Activated naive CD8-positive, alpha-beta T cell treated with anti-CD3 and anti-CD28 coated beads, Interleukin-2, amount 10 ng/mL, durations not matched to agents 7 days and 5 days (primary cell): ENCODE measurements around the gene AGMAT. TPM values are rescaled to one million over a fixed set of nuclear protein-coding genes. Genes with fewer than 3 reads are reported as not detected.

ENCODE experiments used
- ATAC-seq: fragments of 150-1000 bp; cut with Tn5 transposase; one replicate; pipeline ENCODE4 v1.10.0; 2021; ENCODE audit warnings: low read depth, moderate library complexity
- POLR2A ChIA-PET: fragments of 350-600 bp; sonication (Branson Sonifier 250); formaldehyde crosslinking; loops from one replicate; lab custom pipeline; 2021; ENCODE audit warnings: antibody characterized with exemption; lab: Charles Lee
- DNase-seq: peaks from one replicate; pipeline ENCODE4 v3.0.0; 2021
- H3K27ac Mint-ChIP-seq: one replicate; pipeline ENCODE4 v1.8.0; 2022; ENCODE audit warnings: mild to moderate bottlenecking, mixed read lengths
- H3K27me3 Mint-ChIP-seq: one replicate; pipeline ENCODE4 v1.8.0; 2022; ENCODE audit warnings: mild to moderate bottlenecking, moderate library complexity, mixed read lengths
- H3K36me3 Mint-ChIP-seq: one replicate; pipeline ENCODE4 v1.8.0; 2021; ENCODE audit warnings: mild to moderate bottlenecking, mixed read lengths
- H3K4me1 Mint-ChIP-seq: one replicate; pipeline ENCODE4 v1.8.0; 2021; ENCODE audit warnings: mixed read lengths
- H3K4me3 Mint-ChIP-seq: one replicate; pipeline ENCODE4 v1.8.0; 2022; ENCODE audit warnings: mild to moderate bottlenecking, moderate library complexity, mixed read lengths
- H3K9me3 Mint-ChIP-seq: one replicate; pipeline ENCODE4 v1.8.0; 2021; ENCODE audit warnings: mixed read lengths
- total RNA-seq, 2 experiments: library from RNA; stranded (reverse); gene quantifications; one replicate each; pipeline ENCODE4 v1.2.3, GENCODE V29; 2021

AGMAT gene
- total RNA-seq, 2 experiments from 2014 or later = 7.6 to 8.0 TPM

DNA sequence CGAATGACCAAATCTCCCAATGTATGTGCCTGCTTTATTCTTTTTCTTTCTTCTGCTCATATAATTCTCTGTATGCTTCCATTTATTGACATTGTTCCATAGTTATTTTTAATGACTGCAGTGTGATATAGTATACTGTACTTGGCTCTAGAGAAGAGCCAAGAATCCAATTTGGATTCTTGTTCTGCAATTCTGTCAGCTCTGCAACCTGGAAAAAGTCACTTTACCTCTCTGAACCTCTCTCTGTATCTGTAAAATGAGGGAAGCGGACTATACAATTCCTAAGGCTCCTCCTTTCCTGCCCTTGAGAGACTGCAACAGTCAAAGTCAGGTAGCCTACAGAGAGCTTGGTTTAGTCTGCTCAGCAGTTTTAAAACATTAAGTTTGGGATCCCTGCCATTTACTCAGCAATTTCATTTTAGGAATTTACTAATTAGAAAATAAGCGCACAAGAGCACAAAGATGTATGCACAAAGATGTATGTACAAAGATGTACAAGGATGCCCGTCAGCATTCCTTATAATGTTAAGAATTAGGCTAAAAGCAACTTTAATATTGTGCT, 43.5 kb downstream of the AGMAT start:
- Mint-ChIP-seq H3K9me3 (no peaks in the 10 kb centered on the region), H3K36me3 (peaks cover 8% of the 10 kb centered on the region), H3K27ac (no peak overlapping the region), H3K4me1 (no peaks in the 10 kb centered on the region), H3K4me3 (no peak overlapping the region), H3K27me3 (no peaks in the 10 kb centered on the region)
- ATAC-seq (no peak), DNase-seq (no peak)
- POLR2A ChIA-PET = interaction anchor here (0.6 kb wide), 1 partner anchor 164 kb away, joined by 6 read pairs; no protein-coding TSS in a partner anchor

DNA sequence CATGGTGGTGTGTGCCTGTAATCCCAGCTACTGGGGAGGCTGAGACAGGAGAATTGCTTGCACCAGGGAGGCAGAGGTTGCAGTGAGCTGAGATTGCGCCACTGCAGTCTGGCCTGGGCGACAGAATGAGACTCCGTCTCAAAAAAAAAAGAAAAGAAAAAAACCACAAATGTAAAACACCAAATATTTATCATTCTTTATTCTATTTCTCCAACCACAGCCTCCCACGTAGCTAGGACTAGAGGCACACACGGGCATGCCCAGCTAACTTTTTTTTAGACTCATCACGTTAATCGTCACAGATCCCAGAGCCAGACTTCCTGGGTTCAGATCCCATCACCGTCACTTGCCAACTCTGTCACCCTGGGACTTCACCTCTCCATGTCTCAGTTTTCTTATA, 44.7 kb downstream of the AGMAT start:
- Mint-ChIP-seq H3K4me3 (no peak overlapping the region), H3K36me3 (peaks cover 7% of the 10 kb centered on the region), H3K27me3 (no peaks in the 10 kb centered on the region), H3K9me3 (no peaks in the 10 kb centered on the region), H3K4me1 (no peaks in the 10 kb centered on the region), H3K27ac (no peak overlapping the region)
- no peak for ATAC-seq
- DNase-seq = no peak
- POLR2A ChIA-PET = no interaction called here

DNA sequence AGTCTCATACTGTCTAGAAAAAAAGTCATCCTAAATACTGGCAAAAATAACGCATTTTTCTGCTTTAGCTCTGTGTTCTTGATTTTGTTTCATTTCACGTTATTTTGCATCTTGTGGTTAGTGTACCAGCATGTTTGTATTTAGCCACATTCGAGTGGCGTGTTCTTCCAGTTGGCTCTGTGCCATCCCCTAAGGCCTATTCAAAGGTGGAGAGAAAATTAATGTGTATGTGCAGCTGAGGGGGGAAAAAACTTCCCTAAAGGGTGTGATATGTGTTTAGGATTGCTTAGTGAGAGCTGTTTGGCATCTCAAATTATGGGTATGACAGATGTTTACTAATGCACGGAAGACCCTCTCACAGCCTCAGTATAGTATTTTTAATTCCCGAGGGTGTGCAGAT, 46.1 kb downstream of the AGMAT start:
- no peaks in the 10 kb centered on the region for H3K9me3 Mint-ChIP-seq
- H3K36me3 Mint-ChIP-seq = peaks cover 7% of the 10 kb centered on the region
- DNase-seq (no peak), ATAC-seq (no peak)
- no peaks in the 10 kb centered on the region for H3K4me1 Mint-ChIP-seq
- H3K4me3 Mint-ChIP-seq = no peak overlapping the region
- no peak overlapping the region for H3K27ac Mint-ChIP-seq
- H3K27me3 Mint-ChIP-seq = no peaks in the 10 kb centered on the region
- POLR2A ChIA-PET = no interaction called here

DNA sequence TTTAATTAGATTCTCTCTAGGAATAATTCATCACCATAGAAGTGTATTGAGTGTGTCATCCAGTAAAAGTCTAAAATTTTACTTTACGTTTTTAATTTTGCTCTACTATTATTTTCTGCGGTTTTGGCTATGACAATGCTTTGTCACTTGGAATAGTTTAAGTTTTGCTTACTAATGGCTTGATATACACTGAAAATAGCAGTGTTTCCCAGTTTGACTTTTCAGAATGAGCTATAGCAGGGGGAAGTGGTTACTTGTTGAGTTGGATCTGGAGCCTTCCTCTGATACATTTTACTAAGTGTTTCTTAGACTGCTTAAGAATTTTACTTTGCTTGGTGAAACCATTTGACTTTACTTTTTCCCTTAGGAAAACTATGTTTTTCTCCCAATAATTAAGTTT, 53.2 kb downstream of the AGMAT start:
- H3K9me3 Mint-ChIP-seq = no peaks in the 10 kb centered on the region
- ATAC-seq = no peak
- no peak overlapping the region for H3K4me3 Mint-ChIP-seq
- DNase-seq = no peak
- POLR2A ChIA-PET = no interaction called here
- peaks cover 17% of the 10 kb centered on the region for H3K4me1 Mint-ChIP-seq
- H3K27me3 Mint-ChIP-seq = no peaks in the 10 kb centered on the region
- no peak overlapping the region for H3K27ac Mint-ChIP-seq
- peaks cover 8% of the 10 kb centered on the region for H3K36me3 Mint-ChIP-seq

DNA sequence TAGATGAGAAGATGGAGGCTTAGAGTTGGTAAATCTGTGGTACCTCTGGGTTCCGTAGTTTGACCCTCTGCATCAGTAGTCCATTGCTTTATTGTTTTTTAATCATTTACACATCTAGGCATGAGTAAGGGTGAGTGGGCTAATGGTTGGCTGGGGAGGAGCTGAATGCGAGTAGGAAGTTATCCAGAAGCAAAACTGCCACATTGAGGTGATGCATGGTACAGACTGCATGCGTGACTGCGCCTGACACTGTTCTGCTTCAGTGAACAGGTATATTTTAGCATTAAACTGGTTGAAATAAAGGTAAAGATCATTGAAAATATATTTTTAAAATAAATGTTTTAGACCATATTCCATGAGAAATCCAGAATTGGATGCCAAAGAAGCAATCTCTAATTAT, 53.8 kb downstream of the AGMAT start:
- Mint-ChIP-seq H3K27ac (no peak overlapping the region), H3K4me1 (peaks cover 21% of the 10 kb centered on the region)

DNA sequence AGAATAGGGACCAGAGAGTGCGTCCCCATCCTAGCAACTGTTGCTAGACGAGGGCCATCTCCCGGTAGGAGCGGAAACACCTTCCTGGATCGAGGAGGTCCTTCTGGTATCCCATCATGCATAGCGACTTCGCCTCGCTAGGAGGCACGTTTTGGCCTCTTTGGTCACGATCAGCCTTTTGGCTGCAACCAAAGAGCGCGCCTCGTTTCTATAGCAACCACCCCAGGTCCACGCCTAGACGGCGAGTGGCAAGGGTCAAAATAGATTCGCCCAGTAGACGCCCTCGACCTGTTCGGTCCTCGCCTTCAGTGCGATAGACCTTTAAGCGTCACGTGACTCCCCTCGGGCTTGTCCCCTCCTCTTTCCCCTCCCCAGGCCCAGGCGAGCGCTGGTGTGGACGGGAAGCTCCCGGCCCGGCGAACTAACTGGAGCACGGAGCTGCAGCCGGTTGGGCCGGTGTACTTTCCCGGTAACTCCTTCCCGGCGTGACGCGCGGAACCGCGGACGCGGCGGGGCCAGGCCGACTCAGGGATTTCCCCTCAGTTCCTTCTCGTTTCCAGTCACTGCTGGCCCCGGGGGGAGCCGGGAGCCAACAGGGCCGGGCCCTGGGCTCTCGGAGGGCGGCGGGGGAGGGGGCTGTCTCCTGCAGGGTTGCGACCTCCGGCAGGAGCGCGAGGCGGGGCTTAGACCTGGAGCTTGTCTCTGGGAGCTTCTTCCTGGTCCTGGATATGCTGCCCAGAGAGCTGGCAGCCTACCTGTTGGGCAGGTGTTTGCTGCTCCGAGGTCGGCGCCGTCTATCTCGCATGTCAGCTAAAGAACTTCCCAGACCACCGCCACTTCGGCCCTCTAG, 58.1 kb downstream of the AGMAT start, which contains the start of gene DNAJC16:
TSS of gene DNAJC16 (plus strand) at position 359 of the 850 bp plus-strand sequence. CDS start 2,258 bp downstream, outside the sequence.
- H3K27ac Mint-ChIP-seq = peak within 1 kb of the TSS; percentile 100
- POLR2A ChIA-PET = interaction anchor here (0.6 to 3.2 kb wide), 7 partner anchors 13 to 307 kb away, joined by 3 to 13 read pairs (median 3); partner anchors contain the start of gene DDI2
- H3K36me3 Mint-ChIP-seq = peaks cover 1% of the 10 kb centered on the region
- DNase-seq (peak; percentile 93), ATAC-seq (peak; percentile 65)
- no peaks in the 10 kb centered on the region for H3K9me3 Mint-ChIP-seq
- peaks cover 38% of the 10 kb centered on the region for H3K4me1 Mint-ChIP-seq
- H3K4me3 Mint-ChIP-seq = peak within 1 kb of the TSS; percentile 93
- H3K27me3 Mint-ChIP-seq = no peaks in the 10 kb centered on the region

More for the DNA sequence above, 53.8 kb downstream of the AGMAT start:
- H3K9me3 Mint-ChIP-seq = no peaks in the 10 kb centered on the region
- no peaks in the 10 kb centered on the region for H3K27me3 Mint-ChIP-seq
- H3K4me3 Mint-ChIP-seq = no peak overlapping the region
- ATAC-seq (no peak), DNase-seq (no peak)
- peaks cover 4% of the 10 kb centered on the region for H3K36me3 Mint-ChIP-seq
- POLR2A ChIA-PET = no interaction called here

DNA sequence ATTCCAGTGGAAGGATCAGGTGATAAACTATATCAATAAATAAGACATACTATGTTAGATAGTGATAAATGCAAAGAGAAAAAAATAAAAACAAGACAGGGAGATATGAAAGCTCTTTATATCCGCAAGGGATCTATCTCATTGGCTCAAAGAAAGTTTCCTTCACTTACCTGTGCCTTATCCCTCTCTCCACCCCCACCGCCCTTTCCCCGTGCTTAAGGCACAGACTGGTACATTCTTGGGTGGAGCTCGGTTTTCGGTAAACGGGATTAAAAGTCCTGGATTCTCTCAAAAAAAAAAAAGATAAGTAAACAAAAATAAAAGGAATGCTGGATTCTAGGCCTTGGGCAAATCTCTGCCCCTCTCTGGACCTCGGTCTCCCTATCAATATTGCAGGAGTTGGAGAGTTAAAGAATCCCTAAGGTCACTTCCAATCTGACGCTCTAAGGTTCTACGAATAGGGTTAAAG, 58.8 kb downstream of the AGMAT start:
- no peaks in the 10 kb centered on the region for H3K9me3 Mint-ChIP-seq

DNA sequence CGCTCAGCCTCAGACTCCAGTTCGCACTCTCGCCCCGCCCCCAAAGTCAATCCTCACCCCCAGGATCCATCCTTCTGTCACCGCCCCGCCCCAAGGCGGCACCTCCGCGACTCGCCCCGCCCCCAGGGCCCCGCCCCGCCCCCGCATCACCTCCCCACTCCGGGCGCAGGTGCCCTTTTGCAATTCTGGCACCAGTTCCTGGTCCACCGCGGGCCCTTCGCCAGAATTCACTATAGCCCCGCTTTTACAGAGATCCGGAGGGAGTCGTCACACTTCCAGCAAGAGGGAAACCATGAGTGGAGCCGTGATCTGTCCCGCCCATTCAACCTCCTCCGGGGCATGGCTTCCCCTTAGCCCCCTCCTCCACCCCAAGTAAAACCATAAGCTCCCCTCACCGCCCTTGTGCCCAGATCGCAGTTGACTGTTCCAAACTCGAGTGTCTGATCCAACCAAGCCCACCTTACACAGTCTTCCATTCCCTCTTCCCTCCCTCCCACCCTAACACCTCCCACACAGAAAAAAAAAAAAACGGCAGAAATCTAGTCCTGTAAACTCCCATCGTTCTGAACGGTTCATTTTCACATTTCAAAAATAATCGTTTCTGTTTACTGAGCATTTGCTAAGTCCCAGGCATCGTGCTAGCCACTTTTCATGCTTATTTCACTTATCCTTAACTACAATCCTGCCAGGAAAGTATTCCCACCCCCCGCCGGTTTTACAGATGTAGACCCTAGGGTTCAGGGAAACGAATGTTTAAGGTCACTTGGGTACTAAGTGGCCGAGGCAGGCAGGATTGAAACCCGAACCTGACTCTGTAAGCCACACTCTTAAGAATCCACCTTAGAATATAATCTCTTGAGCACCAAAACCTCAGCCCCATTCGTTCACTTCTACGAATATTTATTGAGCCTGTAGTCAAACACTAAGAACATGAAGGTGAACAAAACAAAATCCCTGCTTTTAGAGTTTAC, 59.5 kb downstream of the AGMAT start:
- Mint-ChIP-seq H3K27me3 (no peaks in the 10 kb centered on the region), H3K27ac (peak overlapping the region; percentile 100), H3K36me3 (no peaks in the 10 kb centered on the region), H3K4me1 (peaks cover 37% of the 10 kb centered on the region), H3K9me3 (no peaks in the 10 kb centered on the region), H3K4me3 (peak overlapping the region; percentile 93)
- POLR2A ChIA-PET = interaction anchor here (1.3 to 3.2 kb wide), 2 partner anchors 54 to 59 kb away, joined by 3 to 13 read pairs; no protein-coding TSS in a partner anchor
- DNase-seq (no peak), ATAC-seq (peak; percentile 51)

More for the DNA sequence above, 58.8 kb downstream of the AGMAT start:
- POLR2A ChIA-PET = interaction anchor here (0.9 to 3.2 kb wide), 3 partner anchors 13 to 58 kb away, joined by 3 to 13 read pairs (median 3); no protein-coding TSS in a partner anchor
- no peak for ATAC-seq
- Mint-ChIP-seq H3K27me3 (no peaks in the 10 kb centered on the region), H3K4me1 (peaks cover 39% of the 10 kb centered on the region), H3K4me3 (peak overlapping the region; percentile 93), H3K27ac (peak overlapping the region; percentile 100), H3K36me3 (no peaks in the 10 kb centered on the region)
- no peak for DNase-seq

DNA sequence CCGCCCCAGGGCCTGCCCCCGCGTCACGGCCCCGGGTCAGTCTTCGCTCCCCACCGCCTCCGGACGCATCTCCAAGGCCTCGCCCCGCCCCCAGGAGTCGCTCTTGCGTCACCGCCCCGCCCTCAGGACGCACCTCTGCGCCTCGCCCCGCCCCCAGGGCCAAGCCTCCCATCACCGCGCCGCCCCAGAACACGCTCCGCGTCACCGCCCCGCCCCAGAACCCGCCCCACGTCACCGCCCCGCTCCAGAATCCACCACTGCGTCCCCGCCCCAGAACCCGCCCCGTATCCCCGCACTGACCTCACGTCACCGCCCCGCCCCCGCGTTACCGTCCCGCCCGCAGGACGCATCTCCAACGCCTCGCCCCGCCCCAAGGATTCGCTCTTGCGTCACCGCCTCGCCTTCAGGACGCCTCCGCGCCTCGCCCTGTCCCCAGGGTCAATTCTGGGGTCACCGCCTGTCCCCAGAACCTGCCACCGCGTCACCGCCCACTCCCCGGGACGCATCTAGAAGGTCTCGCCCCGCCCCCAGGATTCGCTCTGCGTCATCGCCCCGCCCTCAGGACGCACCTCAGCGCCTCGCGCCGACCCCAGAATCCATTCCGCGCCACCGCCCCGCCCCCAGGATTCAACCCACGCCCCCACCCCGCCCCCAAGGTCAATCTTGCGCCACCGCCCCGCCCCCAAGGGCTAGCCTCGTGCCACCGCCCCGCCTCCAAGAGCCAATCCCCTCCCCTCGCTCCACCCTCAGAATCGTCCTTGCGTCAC, 60.4 kb downstream of the AGMAT start:
- peak overlapping the region; percentile 93 for H3K4me3 Mint-ChIP-seq
- H3K4me1 Mint-ChIP-seq = peaks cover 37% of the 10 kb centered on the region
- no peaks in the 10 kb centered on the region for H3K27me3 Mint-ChIP-seq
- peak overlapping the region; percentile 100 for H3K27ac Mint-ChIP-seq
- POLR2A ChIA-PET = interaction anchor here (3.2 kb wide), 1 partner anchor 55 kb away, joined by 13 read pairs; no protein-coding TSS in a partner anchor
- peak; percentile 99 for DNase-seq
- no peaks in the 10 kb centered on the region for H3K9me3 Mint-ChIP-seq
- ATAC-seq = peak; percentile 47
- no peaks in the 10 kb centered on the region for H3K36me3 Mint-ChIP-seq

DNA sequence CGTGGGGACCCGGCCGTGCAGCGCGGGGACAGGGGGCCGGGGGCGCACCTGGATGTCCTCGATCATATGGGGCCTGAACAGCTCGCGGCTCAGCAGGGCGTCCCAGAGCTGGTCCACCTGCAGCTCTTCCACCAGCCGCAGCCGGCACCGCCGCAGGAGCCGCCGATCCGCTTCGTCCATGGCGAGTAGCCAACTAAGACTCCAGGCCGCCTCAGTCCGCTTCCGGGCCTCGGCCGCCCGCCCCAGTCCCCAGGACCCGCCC, 60.9 kb downstream of the AGMAT start, which contains the start of gene CASP9:
TSS of gene CASP9 (minus strand) at position 195 of the 262 bp plus-strand sequence. CDS start at position 180, 15 bp downstream.
- ATAC-seq (no peak), DNase-seq (no peak)
- Mint-ChIP-seq H3K4me3 (peak within 1 kb of the TSS; percentile 93), H3K36me3 (peaks cover 3% of the 10 kb centered on the region), H3K4me1 (peaks cover 37% of the 10 kb centered on the region), H3K27me3 (no peaks in the 10 kb centered on the region), H3K27ac (peak within 1 kb of the TSS; percentile 100), H3K9me3 (no peaks in the 10 kb centered on the region)
- POLR2A ChIA-PET = no interaction called here

DNA sequence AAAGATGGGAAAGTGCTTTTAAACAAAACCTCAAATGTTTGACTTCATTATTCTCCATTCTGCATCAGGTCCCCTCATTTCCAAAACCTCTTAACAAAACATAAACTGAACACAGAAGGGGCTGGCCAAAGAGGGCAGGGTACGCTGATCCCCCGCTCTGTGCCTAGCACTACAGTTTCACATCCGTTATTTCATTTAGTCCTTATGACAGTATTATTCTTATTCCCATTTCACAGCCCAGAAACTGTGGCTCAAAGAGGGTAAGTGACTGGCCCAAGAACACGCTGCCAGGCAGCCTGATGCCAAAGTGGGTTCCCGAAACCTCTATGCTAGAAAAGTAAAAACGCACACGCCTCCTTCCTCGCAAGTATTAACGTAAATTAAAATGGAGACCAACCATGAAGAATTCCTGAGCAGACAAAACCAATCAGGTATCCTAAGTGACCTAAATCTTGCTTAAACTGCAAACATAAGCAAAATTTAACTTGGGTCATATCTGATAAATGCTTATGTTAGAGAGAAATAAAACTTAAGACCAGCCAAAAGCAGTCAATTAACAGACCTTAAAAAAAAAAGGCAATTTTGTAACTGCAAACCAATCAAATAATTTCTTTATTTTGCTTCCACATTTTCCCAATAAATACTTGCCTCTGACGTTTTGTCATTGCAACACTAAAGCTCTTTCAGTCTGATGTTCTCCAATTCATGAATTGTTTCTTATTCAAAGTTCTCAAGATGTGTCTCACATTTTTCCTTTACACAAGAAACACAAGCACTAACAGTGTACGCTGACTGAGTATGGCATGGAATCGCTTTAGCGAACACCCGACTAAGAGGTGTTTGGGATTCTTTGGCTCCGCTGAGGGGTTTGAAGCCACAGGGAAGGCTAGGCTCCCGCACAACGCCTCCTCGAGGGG, 61.5 kb downstream of the AGMAT start:
- H3K4me1 Mint-ChIP-seq = peaks cover 35% of the 10 kb centered on the region
- POLR2A ChIA-PET = no interaction called here

More for the DNA sequence above, 61.5 kb downstream of the AGMAT start:
- Mint-ChIP-seq H3K36me3 (peaks cover 3% of the 10 kb centered on the region), H3K4me3 (peak overlapping the region; percentile 93), H3K27ac (peak overlapping the region; percentile 100), H3K27me3 (no peaks in the 10 kb centered on the region), H3K9me3 (no peaks in the 10 kb centered on the region)
- DNase-seq = no peak
- ATAC-seq = no peak
